ENCODE measurements around the gene EFNA1.

Gene EFNA1

DNA sequence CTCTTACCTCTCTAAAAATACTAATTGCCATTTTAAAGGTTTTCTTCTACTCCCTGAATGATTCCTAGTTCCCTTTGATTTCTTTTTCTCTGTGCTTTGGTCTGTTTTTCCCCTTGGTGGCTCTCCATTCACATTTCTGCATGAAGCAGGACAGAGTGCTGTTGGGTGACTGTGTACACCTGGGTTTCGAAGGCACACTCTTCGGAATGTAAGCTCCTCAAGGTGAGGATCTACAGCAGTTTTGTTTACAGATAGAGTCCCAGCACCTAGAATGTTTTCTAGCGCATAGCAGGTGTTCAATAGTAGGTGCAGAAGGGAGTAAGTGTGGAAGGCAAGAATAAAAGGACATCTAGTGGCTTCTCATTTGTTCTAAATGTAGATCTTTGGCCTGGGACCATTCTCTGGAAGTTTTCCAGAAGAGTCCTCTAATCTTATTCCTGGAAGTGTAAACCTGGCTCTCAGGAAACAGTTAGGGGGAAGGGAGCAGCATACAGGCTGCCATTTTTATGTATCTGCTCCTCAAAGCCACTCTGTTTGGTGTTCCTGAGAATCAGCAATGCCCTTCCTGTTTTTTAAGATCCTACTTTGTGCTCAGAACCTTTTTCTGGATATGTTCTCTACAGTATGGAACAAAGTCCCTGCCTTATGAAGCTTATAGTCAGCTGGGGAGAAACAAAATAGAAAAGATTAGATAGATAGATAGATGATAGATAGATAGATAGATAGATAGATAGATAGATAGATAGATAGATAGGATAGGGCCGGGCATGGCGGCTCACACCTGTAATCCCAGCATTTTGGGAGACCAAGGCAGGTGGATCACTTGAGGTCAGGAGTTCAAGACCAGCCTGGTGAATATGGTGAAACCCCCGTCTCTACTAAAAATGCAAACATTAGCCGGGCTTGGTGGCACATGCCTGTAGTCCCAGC, 22.8 kb upstream of the EFNA1 start:
- no peaks in the 10 kb centered on the region for H3K36me3 ChIP-seq (ENCODE audit: insufficient read depth, low read length)
- H3K4me3 ChIP-seq, result no peak overlapping the region
- no peak for DNase-seq (ENCODE audit: low read depth, low spot score)
- TF ChIP-seq POLR2AphosphoS5 (IDR thresholded peaks at IDR 0.05; ENCODE audit: borderline replicate concordance, low read depth, low read length) (no peak), FOXP2 (optimal IDR thresholded peaks at IDR 0.05; ENCODE audit: control extremely low read depth, extremely low read length, insufficient read depth) (no peak), EZH2 (IDR thresholded peaks at IDR 0.05) (no peak)
- H3K9me3 ChIP-seq (ENCODE audit: low read depth, low read length), result no peaks in the 10 kb centered on the region
- no peak overlapping the region for H3K27ac ChIP-seq
- no peak overlapping the region for H3K9ac ChIP-seq (ENCODE audit: insufficient read length)

- H3K27ac ChIP-seq, result no peak overlapping the region
- no peaks in the 10 kb centered on the region for H3K9me3 ChIP-seq (ENCODE audit: low read depth, low read length)
- no peak for TF ChIP-seq EZH2 (IDR thresholded peaks at IDR 0.05)
- no peak for TF ChIP-seq POLR2AphosphoS5 (IDR thresholded peaks at IDR 0.05; ENCODE audit: borderline replicate concordance, low read depth, low read length)
- no peak for TF ChIP-seq FOXP2 (optimal IDR thresholded peaks at IDR 0.05; ENCODE audit: control extremely low read depth, extremely low read length, insufficient read depth)
- no peaks in the 10 kb centered on the region for H3K36me3 ChIP-seq (ENCODE audit: insufficient read depth, low read length)
- H3K4me3 ChIP-seq, result no peak overlapping the region
- H3K9ac ChIP-seq (ENCODE audit: insufficient read length), result no peak overlapping the region
- no peak for DNase-seq (ENCODE audit: low read depth, low spot score)
Measured at GRCh38 chr1:155105604-155106011, 22.1 kb upstream of the EFNA1 start.

GRCh38 chr1:155106862-155107261, 20.8 kb upstream of the EFNA1 start:
- H3K4me3 ChIP-seq, result no peak overlapping the region
- TF ChIP-seq EZH2 (IDR thresholded peaks at IDR 0.05) (no peak), POLR2AphosphoS5 (IDR thresholded peaks at IDR 0.05; ENCODE audit: borderline replicate concordance, low read depth, low read length) (no peak), FOXP2 (optimal IDR thresholded peaks at IDR 0.05; ENCODE audit: control extremely low read depth, extremely low read length, insufficient read depth) (no peak)
- no peak for DNase-seq (ENCODE audit: low read depth, low spot score)
- H3K27ac ChIP-seq, result no peak overlapping the region
- H3K9ac ChIP-seq (ENCODE audit: insufficient read length), result no peak overlapping the region
- no peaks in the 10 kb centered on the region for H3K9me3 ChIP-seq (ENCODE audit: low read depth, low read length)
- no peaks in the 10 kb centered on the region for H3K36me3 ChIP-seq (ENCODE audit: insufficient read depth, low read length)

- DNase-seq (ENCODE audit: low read depth, low spot score), result no peak
- Histone ChIP-seq H3K4me3 (no peak overlapping the region), H3K36me3 (ENCODE audit: insufficient read depth, low read length) (no peaks in the 10 kb centered on the region), H3K9ac (ENCODE audit: insufficient read length) (no peak overlapping the region), H3K9me3 (ENCODE audit: low read depth, low read length) (no peaks in the 10 kb centered on the region), H3K27ac (no peak overlapping the region)
- TF ChIP-seq FOXP2 (optimal IDR thresholded peaks at IDR 0.05; ENCODE audit: control extremely low read depth, extremely low read length, insufficient read depth) (no peak), POLR2AphosphoS5 (IDR thresholded peaks at IDR 0.05; ENCODE audit: borderline replicate concordance, low read depth, low read length) (no peak), EZH2 (IDR thresholded peaks at IDR 0.05) (no peak)
Measured at GRCh38 chr1:155107309-155108264, 20.1 kb upstream of the EFNA1 start.

- no peaks in the 10 kb centered on the region for H3K9me3 ChIP-seq (ENCODE audit: low read depth, low read length)
- TF ChIP-seq EZH2 (IDR thresholded peaks at IDR 0.05), result no peak
- no peak for TF ChIP-seq FOXP2 (optimal IDR thresholded peaks at IDR 0.05; ENCODE audit: control extremely low read depth, extremely low read length, insufficient read depth)
- no peak for TF ChIP-seq POLR2AphosphoS5 (IDR thresholded peaks at IDR 0.05; ENCODE audit: borderline replicate concordance, low read depth, low read length)
- no peak for DNase-seq (ENCODE audit: low read depth, low spot score)
- no peak overlapping the region for H3K9ac ChIP-seq (ENCODE audit: insufficient read length)
- no peak overlapping the region for H3K4me3 ChIP-seq
- H3K27ac ChIP-seq, result no peak overlapping the region
- H3K36me3 ChIP-seq (ENCODE audit: insufficient read depth, low read length), result no peaks in the 10 kb centered on the region
Measured at GRCh38 chr1:155108296-155108695, 19.4 kb upstream of the EFNA1 start.

DNA sequence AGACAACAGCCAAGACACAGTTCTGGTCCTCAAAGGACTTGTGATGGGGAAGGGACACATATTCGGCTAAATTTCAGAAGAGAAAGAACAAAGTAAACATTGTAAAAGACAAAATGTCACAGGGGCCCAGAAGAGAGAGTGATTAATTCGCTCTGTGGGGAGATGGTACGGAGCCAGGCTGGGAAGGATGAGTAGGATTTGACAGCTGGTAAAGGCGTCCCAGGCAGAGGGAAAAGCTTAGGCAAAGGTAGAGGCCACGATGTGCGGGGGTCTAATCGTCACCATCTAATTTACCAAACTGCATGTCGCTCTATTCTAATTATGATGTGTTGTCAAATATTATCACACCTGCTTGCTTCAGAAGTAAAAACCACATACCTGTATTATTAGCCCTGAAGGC, 17.3 kb upstream of the EFNA1 start:
- DNase-seq (ENCODE audit: low read depth, low spot score), result no peak
- H3K9ac ChIP-seq (ENCODE audit: insufficient read length), result no peak overlapping the region
- no peak for TF ChIP-seq POLR2AphosphoS5 (IDR thresholded peaks at IDR 0.05; ENCODE audit: borderline replicate concordance, low read depth, low read length)
- no peak for TF ChIP-seq EZH2 (IDR thresholded peaks at IDR 0.05)
- no peak for TF ChIP-seq FOXP2 (optimal IDR thresholded peaks at IDR 0.05; ENCODE audit: control extremely low read depth, extremely low read length, insufficient read depth)
- H3K9me3 ChIP-seq (ENCODE audit: low read depth, low read length), result no peaks in the 10 kb centered on the region
- H3K4me3 ChIP-seq, result no peak overlapping the region
- no peak overlapping the region for H3K27ac ChIP-seq
- H3K36me3 ChIP-seq (ENCODE audit: insufficient read depth, low read length), result no peaks in the 10 kb centered on the region

GRCh38 chr1:155110826-155111225, 16.9 kb upstream of the EFNA1 start:
- no peaks in the 10 kb centered on the region for H3K9me3 ChIP-seq (ENCODE audit: low read depth, low read length)
- TF ChIP-seq POLR2AphosphoS5 (IDR thresholded peaks at IDR 0.05; ENCODE audit: borderline replicate concordance, low read depth, low read length), result no peak
- no peak for TF ChIP-seq EZH2 (IDR thresholded peaks at IDR 0.05)
- TF ChIP-seq FOXP2 (optimal IDR thresholded peaks at IDR 0.05; ENCODE audit: control extremely low read depth, extremely low read length, insufficient read depth), result no peak

DNA sequence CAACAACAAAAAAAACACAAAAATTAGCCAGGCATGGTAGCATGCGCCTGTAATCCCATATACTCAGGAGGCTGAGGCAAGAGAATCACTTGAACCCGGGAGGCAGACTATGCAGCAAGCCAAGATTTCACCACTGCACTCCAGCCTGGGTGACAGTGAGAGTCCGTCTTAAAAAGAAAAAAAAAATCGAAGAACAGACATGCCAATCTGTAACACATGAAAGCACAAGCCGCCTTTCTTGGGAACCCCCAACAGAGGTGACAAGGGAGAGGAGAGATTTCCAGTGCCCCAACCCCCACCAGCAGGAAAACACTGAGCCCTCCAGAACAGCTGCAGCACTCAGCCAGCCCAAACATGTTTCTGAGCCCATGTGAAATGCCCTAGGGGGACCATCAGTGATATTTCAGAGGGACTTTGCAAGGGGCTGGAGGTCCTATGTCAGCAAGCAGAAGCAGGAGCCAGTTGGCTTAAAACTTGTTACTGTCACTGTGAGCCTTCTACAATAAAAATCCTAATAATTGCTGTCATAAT, 14.2 kb upstream of the EFNA1 start:
- TF ChIP-seq POLR2AphosphoS5 (IDR thresholded peaks at IDR 0.05; ENCODE audit: borderline replicate concordance, low read depth, low read length) (no peak), FOXP2 (optimal IDR thresholded peaks at IDR 0.05; ENCODE audit: control extremely low read depth, extremely low read length, insufficient read depth) (no peak), EZH2 (IDR thresholded peaks at IDR 0.05) (no peak)
- no peak overlapping the region for H3K27ac ChIP-seq
- no peak for DNase-seq (ENCODE audit: low read depth, low spot score)
- H3K4me3 ChIP-seq, result no peak overlapping the region
- no peaks in the 10 kb centered on the region for H3K36me3 ChIP-seq (ENCODE audit: insufficient read depth, low read length)
- H3K9ac ChIP-seq (ENCODE audit: insufficient read length), result no peak overlapping the region
- H3K9me3 ChIP-seq (ENCODE audit: low read depth, low read length), result no peaks in the 10 kb centered on the region

More at GRCh38 chr1:155110826-155111225, 16.9 kb upstream of the EFNA1 start:
- H3K4me3 ChIP-seq, result no peak overlapping the region
- no peak overlapping the region for H3K9ac ChIP-seq (ENCODE audit: insufficient read length)
- H3K27ac ChIP-seq, result no peak overlapping the region
- H3K36me3 ChIP-seq (ENCODE audit: insufficient read depth, low read length), result no peaks in the 10 kb centered on the region
- no peak for DNase-seq (ENCODE audit: low read depth, low spot score)

All from SK-N-MC (cell line).